Chondrocyte (in vitro differentiated cells): Measurements from ENCODE around the gene ACOX1. TPM values are rescaled to one million over a fixed set of nuclear protein-coding genes. Genes with fewer than 3 reads are reported as not detected.

Experiments
- DNase-seq: peaks from one replicate; pipeline ENCODE4 v3.0.0; 2021; ENCODE audit warnings: mixed read lengths, low spot score
- H3K27ac Mint-ChIP-seq: one replicate; pipeline ENCODE4 v1.8.0; 2021; ENCODE audit warnings: mild to moderate bottlenecking, moderate library complexity, mixed read lengths; ENCODE audit not compliant: unreplicated experiment
- H3K27me3 Mint-ChIP-seq: 2 replicates; pipeline ENCODE4 v1.8.0; 2021; ENCODE audit warnings: low read depth, mixed read lengths
- H3K36me3 Mint-ChIP-seq: 2 replicates; pipeline ENCODE4 v1.8.0; 2021; ENCODE audit warnings: low read depth, mixed read lengths
- H3K4me1 Mint-ChIP-seq: 2 replicates; pipeline ENCODE4 v1.8.0; 2021; ENCODE audit warnings: low read depth, mild to moderate bottlenecking, mixed read lengths
- H3K4me3 Mint-ChIP-seq: one replicate; pipeline ENCODE4 v1.8.0; 2021; ENCODE audit warnings: mild to moderate bottlenecking, moderate library complexity, mixed read lengths; ENCODE audit not compliant: unreplicated experiment
- H3K9me3 Mint-ChIP-seq: 2 replicates; pipeline ENCODE4 v1.8.0; 2021; ENCODE audit warnings: low read depth, mixed read lengths
- total RNA-seq: library from RNA; stranded (reverse); gene quantifications from 3 replicates; pipeline ENCODE4 v1.2.1, GENCODE V29; 2021
- TF ChIP-seq, protein P1 (sequence below): fragments of 200-600 bp; sonication (generic); IDR thresholded peaks from 2 replicates; pipeline ENCODE4 v1.5.0; 2021; ENCODE audit warnings: antibody characterized with exemption, mild to moderate bottlenecking, moderate library complexity

The ACOX1 gene
- total RNA-seq, 1 donor from 2014 or later, result 50.2 TPM

DNA sequence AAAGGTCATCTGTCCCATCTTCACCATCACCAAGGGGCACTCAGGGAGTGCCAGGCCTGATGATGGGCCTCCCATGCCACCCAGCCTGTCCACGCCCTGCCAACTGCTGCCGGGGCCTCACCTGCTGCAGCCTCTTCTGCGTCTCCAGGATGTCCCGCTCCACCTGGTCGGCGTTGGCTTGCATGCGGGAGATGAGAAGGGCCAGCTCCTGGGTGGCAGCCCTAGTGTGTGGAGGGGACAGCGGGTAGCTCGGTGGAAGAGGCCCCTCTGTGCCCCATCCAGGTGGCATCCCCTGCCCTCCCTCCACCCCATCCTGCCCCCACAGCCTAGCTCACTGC is 44.9 kb upstream of the ACOX1 start:
- Mint-ChIP-seq H3K4me1 (no peaks in the 10 kb centered on the region), H3K4me3 (no peak overlapping the region), H3K36me3 (no peaks in the 10 kb centered on the region), H3K9me3 (no peaks in the 10 kb centered on the region), H3K27me3 (no peaks in the 10 kb centered on the region), H3K27ac (no peak overlapping the region)
- DNase-seq, result peak; percentile 83
- TF ChIP-seq, protein P1, sequence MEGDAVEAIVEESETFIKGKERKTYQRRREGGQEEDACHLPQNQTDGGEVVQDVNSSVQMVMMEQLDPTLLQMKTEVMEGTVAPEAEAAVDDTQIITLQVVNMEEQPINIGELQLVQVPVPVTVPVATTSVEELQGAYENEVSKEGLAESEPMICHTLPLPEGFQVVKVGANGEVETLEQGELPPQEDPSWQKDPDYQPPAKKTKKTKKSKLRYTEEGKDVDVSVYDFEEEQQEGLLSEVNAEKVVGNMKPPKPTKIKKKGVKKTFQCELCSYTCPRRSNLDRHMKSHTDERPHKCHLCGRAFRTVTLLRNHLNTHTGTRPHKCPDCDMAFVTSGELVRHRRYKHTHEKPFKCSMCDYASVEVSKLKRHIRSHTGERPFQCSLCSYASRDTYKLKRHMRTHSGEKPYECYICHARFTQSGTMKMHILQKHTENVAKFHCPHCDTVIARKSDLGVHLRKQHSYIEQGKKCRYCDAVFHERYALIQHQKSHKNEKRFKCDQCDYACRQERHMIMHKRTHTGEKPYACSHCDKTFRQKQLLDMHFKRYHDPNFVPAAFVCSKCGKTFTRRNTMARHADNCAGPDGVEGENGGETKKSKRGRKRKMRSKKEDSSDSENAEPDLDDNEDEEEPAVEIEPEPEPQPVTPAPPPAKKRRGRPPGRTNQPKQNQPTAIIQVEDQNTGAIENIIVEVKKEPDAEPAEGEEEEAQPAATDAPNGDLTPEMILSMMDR, result no peak

DNA sequence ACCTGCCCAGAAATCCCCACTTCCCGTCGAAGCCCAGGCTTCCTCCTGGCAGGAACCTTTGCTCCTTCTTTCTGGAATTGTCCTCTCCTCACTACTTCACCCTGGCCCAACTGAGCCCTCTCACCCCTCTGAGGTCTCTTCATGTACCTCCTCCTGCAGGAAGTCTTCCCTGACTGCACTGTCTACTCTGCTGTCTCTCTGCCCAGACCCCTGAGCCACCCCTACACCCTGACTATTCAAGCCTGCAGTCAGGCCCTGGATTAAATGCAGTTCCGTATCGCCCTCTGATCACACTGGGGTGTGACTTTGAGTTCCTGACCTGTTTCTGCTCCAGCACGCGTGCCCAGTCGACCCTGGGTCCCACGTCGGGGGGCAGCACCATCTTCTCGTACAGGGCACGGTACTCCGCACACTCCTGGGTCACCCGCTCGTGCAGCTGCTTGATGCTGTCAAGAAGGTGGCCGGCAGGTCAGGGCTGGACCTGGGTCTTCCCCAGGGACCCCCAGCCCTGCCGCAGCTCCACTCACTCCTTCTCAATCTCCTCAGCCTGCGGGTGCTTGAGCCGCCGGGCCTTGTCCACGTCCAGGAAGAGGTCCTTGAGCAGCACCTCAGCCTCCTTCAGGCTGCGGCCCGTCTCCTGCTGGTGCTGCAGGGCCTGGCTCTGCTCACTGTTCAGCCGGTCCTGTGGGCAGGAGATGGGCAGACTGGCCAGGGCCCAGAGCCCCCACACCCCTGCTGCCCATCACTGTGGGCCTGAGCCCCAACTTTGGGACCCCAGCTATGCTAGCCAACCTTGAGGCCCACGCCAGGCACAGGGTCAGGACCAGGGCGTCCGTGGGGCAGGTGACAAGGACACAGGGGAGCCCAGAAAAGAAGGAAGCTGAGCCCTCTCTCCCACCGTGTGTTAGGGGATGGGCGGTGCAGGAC is 44.3 kb upstream of the ACOX1 start:
- DNase-seq, result peak; percentile 89
- Mint-ChIP-seq H3K27me3 (no peaks in the 10 kb centered on the region), H3K36me3 (no peaks in the 10 kb centered on the region), H3K27ac (no peak overlapping the region), H3K4me3 (no peak overlapping the region), H3K9me3 (no peaks in the 10 kb centered on the region), H3K4me1 (no peaks in the 10 kb centered on the region)
- TF ChIP-seq, protein P1, result no peak

DNA sequence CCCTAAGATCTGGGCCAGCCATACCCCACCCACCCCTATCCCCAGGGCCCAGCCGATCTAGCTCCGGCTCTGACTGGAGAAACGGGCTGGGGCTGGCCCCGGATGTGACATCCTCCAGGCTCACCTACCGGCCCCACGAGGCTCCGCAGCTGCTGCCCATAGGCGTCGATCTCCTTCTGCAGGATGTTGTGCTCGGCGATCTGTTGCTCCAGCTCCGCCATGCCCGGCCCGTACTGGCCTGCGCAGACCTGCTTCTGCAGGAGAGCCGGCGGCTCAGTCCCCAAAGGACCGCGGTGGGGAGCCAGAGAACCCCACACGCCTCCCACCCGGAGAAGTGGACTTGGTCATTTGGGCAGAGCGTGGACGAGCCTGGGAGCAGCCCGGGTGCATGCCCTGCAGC is 43.3 kb upstream of the ACOX1 start:
- H3K4me1 Mint-ChIP-seq, result no peaks in the 10 kb centered on the region
- no peak for DNase-seq
- H3K27me3 Mint-ChIP-seq, result no peaks in the 10 kb centered on the region
- TF ChIP-seq, protein P1, result no peak
- no peak overlapping the region for H3K27ac Mint-ChIP-seq
- H3K36me3 Mint-ChIP-seq, result no peaks in the 10 kb centered on the region
- no peak overlapping the region for H3K4me3 Mint-ChIP-seq
- no peaks in the 10 kb centered on the region for H3K9me3 Mint-ChIP-seq

DNA sequence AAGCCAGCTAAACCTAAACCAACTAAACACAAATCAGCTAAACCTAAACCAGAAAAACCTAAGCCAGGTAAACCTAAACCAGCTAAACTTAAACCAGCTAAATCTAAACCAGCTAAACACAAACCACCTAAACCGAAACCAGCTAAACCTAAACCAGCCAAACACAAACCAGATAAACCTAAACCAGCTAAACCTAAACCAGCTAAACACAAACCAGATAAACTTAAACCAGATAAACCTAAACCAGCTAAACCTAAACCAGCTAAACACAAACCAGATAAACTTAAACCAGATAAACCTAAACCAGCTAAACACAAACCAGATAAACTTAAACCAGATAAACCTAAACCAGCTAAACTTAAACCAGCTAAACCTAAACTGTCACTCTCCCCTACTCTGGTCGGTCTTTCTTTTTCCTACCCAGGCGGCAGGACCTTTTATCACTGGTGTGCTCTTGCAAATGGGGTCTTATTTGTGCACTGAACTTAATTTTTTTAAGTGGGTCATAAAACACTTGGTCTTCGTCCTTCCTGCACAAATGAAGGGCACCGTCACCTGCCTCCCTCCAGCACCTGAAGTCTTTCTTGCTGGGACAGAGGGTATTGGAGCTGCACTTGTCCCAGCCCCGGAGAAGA is 41.0 kb upstream of the ACOX1 start:
- Mint-ChIP-seq H3K4me1 (no peaks in the 10 kb centered on the region), H3K9me3 (no peaks in the 10 kb centered on the region), H3K27ac (no peak overlapping the region), H3K4me3 (no peak overlapping the region), H3K27me3 (peaks cover 4% of the 10 kb centered on the region), H3K36me3 (no peaks in the 10 kb centered on the region)
- TF ChIP-seq, protein P1, result no peak
- no peak for DNase-seq

DNA sequence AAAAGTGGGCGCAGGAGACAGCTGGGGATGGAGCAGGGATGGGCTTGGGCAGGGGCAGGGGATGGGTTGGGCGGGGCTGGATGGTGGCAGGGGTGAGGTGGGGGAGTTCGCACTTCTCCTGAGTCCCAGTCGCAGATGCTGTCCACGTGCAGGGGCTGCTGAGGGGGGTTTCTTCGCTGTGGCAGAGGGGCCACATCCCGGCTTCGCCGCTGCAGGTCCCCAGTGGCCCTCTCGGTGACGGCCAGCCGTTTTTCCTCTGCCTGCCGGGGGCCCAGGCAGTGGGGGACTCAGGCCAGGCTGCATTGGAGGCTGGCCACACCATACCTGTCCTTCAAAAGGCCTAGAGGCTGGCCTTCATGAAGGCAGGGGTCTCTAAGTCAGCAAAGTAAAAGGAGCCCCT is 39.8 kb upstream of the ACOX1 start:
- peaks cover 4% of the 10 kb centered on the region for H3K27me3 Mint-ChIP-seq
- no peaks in the 10 kb centered on the region for H3K9me3 Mint-ChIP-seq
- no peak for DNase-seq
- H3K36me3 Mint-ChIP-seq, result no peaks in the 10 kb centered on the region
- TF ChIP-seq, protein P1, result no peak
- H3K4me1 Mint-ChIP-seq, result peaks cover 4% of the 10 kb centered on the region
- no peak overlapping the region for H3K27ac Mint-ChIP-seq
- H3K4me3 Mint-ChIP-seq, result no peak overlapping the region
